Karpas-422 (cell line): Measurements from ENCODE around the gene SNX32. TPM values are rescaled to one million over a fixed set of nuclear protein-coding genes. Genes with fewer than 3 reads are reported as not detected.

ENCODE experiments used
- DNase-seq: peaks from one replicate; pipeline ENCODE4 v3.0.0-alpha.2; 2015
- H2AFZ ChIP-seq: fragments of 200-600 bp; sonication (generic); 2 replicates; pipeline ENCODE4 v1.6.1; 2014; ENCODE audit warnings: antibody characterized with exemption, low read length, mixed read lengths
- H3K27ac ChIP-seq: fragments of 200-600 bp; sonication (generic); 2 replicates; pipeline ENCODE4 v1.5.1; 2014; ENCODE audit warnings: mild to moderate bottlenecking, low read length, moderate library complexity
- H3K27me3 ChIP-seq: fragments of 200-600 bp; sonication (generic); 2 replicates; pipeline ENCODE4 v1.6.1; 2014; ENCODE audit warnings: low read length, mixed read lengths
- H3K36me3 ChIP-seq: fragments of 200-600 bp; sonication (generic); 2 replicates; pipeline ENCODE4 v1.6.1; 2014; ENCODE audit warnings: low read length, mixed read lengths; ENCODE audit not compliant: insufficient read depth
- H3K4me1 ChIP-seq: fragments of 200-600 bp; sonication (generic); 2 replicates; pipeline ENCODE4 v1.6.1; 2014; ENCODE audit warnings: mild to moderate bottlenecking, low read length, mixed read lengths
- H3K4me2 ChIP-seq: fragments of 200-600 bp; sonication (generic); 2 replicates; pipeline ENCODE4 v1.6.1; 2014; ENCODE audit warnings: low read length, low read depth, mild to moderate bottlenecking; ENCODE audit not compliant: poor library complexity, severe bottlenecking
- H3K4me3 ChIP-seq: fragments of 200-600 bp; sonication (generic); 2 replicates; pipeline ENCODE4 v1.5.1; 2014; ENCODE audit warnings: mild to moderate bottlenecking, antibody characterized with exemption, low read length, mixed read lengths
- H3K79me2 ChIP-seq: fragments of 200-600 bp; sonication (generic); 2 replicates; pipeline ENCODE4 v1.6.1; 2014; ENCODE audit warnings: mild to moderate bottlenecking, low read length, mixed read lengths
- H3K9ac ChIP-seq: fragments of 200-600 bp; sonication (generic); 2 replicates; pipeline ENCODE4 v1.6.0; 2014; ENCODE audit warnings: low read length
- H3K9me2 ChIP-seq: fragments of 200-600 bp; sonication (generic), shearing (Covaris generic); replicated peaks from 2 replicates; pipeline ENCODE4 v1.6.0; 2014; ENCODE audit warnings: mild to moderate bottlenecking, low read length, moderate library complexity; ENCODE audit not compliant: insufficient read depth
- H3K9me3 ChIP-seq: fragments of 300-700, 200-600 bp; sonication (generic); 2 replicates; pipeline ENCODE4 v1.6.1; 2014; ENCODE audit warnings: low read length, mixed read lengths
- H4K20me1 ChIP-seq: fragments of 200-600 bp; sonication (generic); 2 replicates; pipeline ENCODE4 v1.6.1; 2014; ENCODE audit warnings: mild to moderate bottlenecking, antibody characterized with exemption, low read length, low read depth; ENCODE audit not compliant: insufficient read depth
- total RNA-seq: library from RNA; depleted of rRNA; stranded (reverse); fragments of >200 nt; shearing (Covaris generic); gene quantifications from 2 replicates; pipeline ENCODE4 v1.2.3, GENCODE V29; 2014; ENCODE audit warnings: low replicate concordance

SNX32 gene
- total RNA-seq, 1 experiment from 2014 or later: not detected

GRCh38 chr11:65794570-65795510 lies 38.9 kb upstream of the SNX32 start:
- H3K79me2 ChIP-seq: no peaks in the 10 kb centered on the region

GRCh38 chr11:65796726-65797601 lies 36.8 kb upstream of the SNX32 start:
- Histone ChIP-seq H3K27ac (no peak overlapping the region), H3K9me2 (no peaks in the 10 kb centered on the region), H3K27me3 (no peaks in the 10 kb centered on the region), H2AFZ (no peak overlapping the region), H3K79me2 (no peaks in the 10 kb centered on the region), H3K9ac (no peak overlapping the region), H3K36me3 (no peaks in the 10 kb centered on the region), H4K20me1 (no peaks in the 10 kb centered on the region), H3K4me3 (no peak overlapping the region), H3K9me3 (no peaks in the 10 kb centered on the region), H3K4me2 (no peak overlapping the region), H3K4me1 (peaks cover 2% of the 10 kb centered on the region)
- no peak for DNase-seq

More at GRCh38 chr11:65794570-65795510, 38.9 kb upstream of the SNX32 start:
- H3K4me3 ChIP-seq: no peak overlapping the region
- no peaks in the 10 kb centered on the region for H3K27me3 ChIP-seq
- no peaks in the 10 kb centered on the region for H3K36me3 ChIP-seq
- H3K4me2 ChIP-seq: no peak overlapping the region
- no peaks in the 10 kb centered on the region for H4K20me1 ChIP-seq
- H3K27ac ChIP-seq: no peak overlapping the region
- no peak for DNase-seq
- no peak overlapping the region for H2AFZ ChIP-seq
- H3K9ac ChIP-seq: no peak overlapping the region
- H3K9me3 ChIP-seq: no peaks in the 10 kb centered on the region
- H3K9me2 ChIP-seq: no peaks in the 10 kb centered on the region
- H3K4me1 ChIP-seq: peaks cover 10% of the 10 kb centered on the region

GRCh38 chr11:65797711-65798110 lies 36.1 kb upstream of the SNX32 start:
- no peaks in the 10 kb centered on the region for H3K9me2 ChIP-seq
- H3K4me3 ChIP-seq: no peak overlapping the region
- no peak overlapping the region for H3K4me2 ChIP-seq

GRCh38 chr11:65798882-65799281 lies 34.9 kb upstream of the SNX32 start:
- Histone ChIP-seq H3K27ac (no peak overlapping the region), H3K9ac (no peak overlapping the region), H2AFZ (no peak overlapping the region), H3K4me1 (no peaks in the 10 kb centered on the region), H3K79me2 (no peaks in the 10 kb centered on the region), H3K9me3 (no peaks in the 10 kb centered on the region), H3K9me2 (no peaks in the 10 kb centered on the region), H3K27me3 (no peaks in the 10 kb centered on the region), H3K4me2 (no peak overlapping the region), H3K4me3 (no peak overlapping the region), H4K20me1 (no peaks in the 10 kb centered on the region), H3K36me3 (no peaks in the 10 kb centered on the region)
- no peak for DNase-seq

More at GRCh38 chr11:65797711-65798110, 36.1 kb upstream of the SNX32 start:
- H3K27me3 ChIP-seq: no peaks in the 10 kb centered on the region
- H3K36me3 ChIP-seq: no peaks in the 10 kb centered on the region
- H3K79me2 ChIP-seq: no peaks in the 10 kb centered on the region
- H3K9ac ChIP-seq: no peak overlapping the region
- no peak overlapping the region for H3K27ac ChIP-seq
- H3K4me1 ChIP-seq: no peaks in the 10 kb centered on the region
- no peak for DNase-seq
- no peak overlapping the region for H2AFZ ChIP-seq
- no peaks in the 10 kb centered on the region for H4K20me1 ChIP-seq
- H3K9me3 ChIP-seq: no peaks in the 10 kb centered on the region

GRCh38 chr11:65801153-65801987 lies 32.4 kb upstream of the SNX32 start:
- Histone ChIP-seq H3K4me3 (no peak overlapping the region), H3K27me3 (no peaks in the 10 kb centered on the region), H3K9me2 (no peaks in the 10 kb centered on the region), H4K20me1 (no peaks in the 10 kb centered on the region), H2AFZ (no peak overlapping the region), H3K9me3 (no peaks in the 10 kb centered on the region), H3K27ac (no peak overlapping the region), H3K4me2 (no peak overlapping the region), H3K9ac (no peak overlapping the region), H3K4me1 (no peaks in the 10 kb centered on the region), H3K79me2 (no peaks in the 10 kb centered on the region), H3K36me3 (no peaks in the 10 kb centered on the region)
- DNase-seq: no peak

- Histone ChIP-seq H3K4me3 (no peak overlapping the region), H3K27ac (no peak overlapping the region), H4K20me1 (no peaks in the 10 kb centered on the region), H3K79me2 (no peaks in the 10 kb centered on the region), H3K27me3 (no peaks in the 10 kb centered on the region), H3K4me2 (no peak overlapping the region), H3K36me3 (no peaks in the 10 kb centered on the region), H3K9me3 (no peaks in the 10 kb centered on the region), H3K9me2 (no peaks in the 10 kb centered on the region), H2AFZ (no peak overlapping the region), H3K9ac (no peak overlapping the region), H3K4me1 (no peaks in the 10 kb centered on the region)
- no peak for DNase-seq
Measured at GRCh38 chr11:65802841-65803240, 30.9 kb upstream of the SNX32 start.

GRCh38 chr11:65803797-65804492 lies 29.8 kb upstream of the SNX32 start:
- H3K9me3 ChIP-seq: no peaks in the 10 kb centered on the region
- H3K4me1 ChIP-seq: no peaks in the 10 kb centered on the region
- no peaks in the 10 kb centered on the region for H3K27me3 ChIP-seq
- no peaks in the 10 kb centered on the region for H3K79me2 ChIP-seq
- no peak for DNase-seq
- H4K20me1 ChIP-seq: no peaks in the 10 kb centered on the region
- H3K9ac ChIP-seq: no peak overlapping the region
- H3K9me2 ChIP-seq: no peaks in the 10 kb centered on the region
- no peaks in the 10 kb centered on the region for H3K36me3 ChIP-seq
- no peak overlapping the region for H2AFZ ChIP-seq
- no peak overlapping the region for H3K4me2 ChIP-seq
- no peak overlapping the region for H3K4me3 ChIP-seq
- no peak overlapping the region for H3K27ac ChIP-seq
